GM21447 (cell line): ENCODE results near the gene RASA3.

Experiments
- ATAC-seq: cut with Tn5 transposase; IDR thresholded peaks from one replicate; pipeline ENCODE4 v1.9.1; 2021; ENCODE audit not compliant: unreplicated experiment

The RASA3 gene

DNA sequence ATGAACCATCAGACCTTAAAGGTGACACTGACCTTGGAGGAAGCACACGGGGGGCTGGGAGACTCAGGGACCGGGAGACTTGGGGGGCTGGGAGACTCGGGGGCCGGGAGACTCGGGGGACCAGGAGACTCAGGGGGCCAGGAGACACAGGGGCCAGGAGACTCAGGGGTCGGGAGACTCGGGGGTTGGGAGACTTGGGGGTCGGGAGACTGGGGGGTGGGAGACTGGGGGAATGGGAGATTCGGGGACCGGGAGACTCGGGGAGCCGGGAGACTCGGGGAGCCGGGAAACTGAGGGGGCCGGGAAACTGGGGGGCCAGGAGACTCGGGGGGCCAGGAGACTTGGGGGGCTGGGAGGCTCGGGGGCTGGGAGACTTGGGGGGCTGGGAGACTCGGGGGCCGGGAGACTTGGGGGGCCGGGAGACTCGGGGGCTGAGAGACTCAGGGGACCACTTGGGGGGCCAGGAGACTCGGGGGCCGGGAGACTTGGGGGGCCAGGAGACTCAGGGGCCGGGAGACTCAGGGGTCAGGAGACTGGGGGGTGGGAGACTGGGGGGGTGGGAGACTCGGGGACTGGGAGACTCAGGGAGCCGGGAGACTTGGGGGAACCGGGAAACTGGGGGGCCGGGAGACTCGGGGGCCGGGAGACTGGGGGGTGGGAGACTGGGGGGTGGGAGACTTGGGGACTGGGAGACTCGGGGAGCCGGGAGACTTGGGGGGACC is 62.9 kb downstream of the RASA3 start:
- no peak for ATAC-seq

DNA sequence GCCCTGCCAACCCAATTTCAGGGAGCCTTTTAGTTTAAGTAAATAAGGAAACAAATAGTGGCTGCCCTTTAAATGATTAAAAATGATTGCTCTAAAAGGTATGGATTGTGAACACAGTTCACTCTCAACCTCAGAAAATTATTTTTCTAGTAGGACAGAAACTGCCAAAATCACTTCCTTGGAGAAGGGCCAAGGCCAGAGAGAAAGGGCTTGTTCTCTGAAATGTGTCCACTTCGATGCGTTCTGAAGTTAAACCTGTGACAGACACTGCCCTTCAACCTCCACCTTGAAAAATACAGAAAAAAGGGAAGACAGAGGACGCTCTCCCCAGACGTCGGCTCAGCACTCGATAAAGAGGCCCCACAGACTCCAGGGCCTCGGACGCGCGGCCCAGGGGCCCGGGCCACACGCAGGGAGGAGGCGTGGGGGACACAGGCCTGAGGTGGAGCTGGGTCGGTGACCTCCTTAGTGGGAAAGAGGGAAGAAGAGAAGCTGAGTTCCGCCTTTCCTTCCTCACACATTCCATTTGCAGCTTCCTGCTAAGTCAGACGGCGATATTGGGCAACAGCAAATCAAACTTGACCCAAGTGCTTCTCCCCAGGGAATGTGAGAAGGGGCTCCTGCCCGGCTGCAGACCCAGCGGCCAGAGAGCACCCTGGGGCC is 63.6 kb downstream of the RASA3 start:
- ATAC-seq, result no peak

DNA sequence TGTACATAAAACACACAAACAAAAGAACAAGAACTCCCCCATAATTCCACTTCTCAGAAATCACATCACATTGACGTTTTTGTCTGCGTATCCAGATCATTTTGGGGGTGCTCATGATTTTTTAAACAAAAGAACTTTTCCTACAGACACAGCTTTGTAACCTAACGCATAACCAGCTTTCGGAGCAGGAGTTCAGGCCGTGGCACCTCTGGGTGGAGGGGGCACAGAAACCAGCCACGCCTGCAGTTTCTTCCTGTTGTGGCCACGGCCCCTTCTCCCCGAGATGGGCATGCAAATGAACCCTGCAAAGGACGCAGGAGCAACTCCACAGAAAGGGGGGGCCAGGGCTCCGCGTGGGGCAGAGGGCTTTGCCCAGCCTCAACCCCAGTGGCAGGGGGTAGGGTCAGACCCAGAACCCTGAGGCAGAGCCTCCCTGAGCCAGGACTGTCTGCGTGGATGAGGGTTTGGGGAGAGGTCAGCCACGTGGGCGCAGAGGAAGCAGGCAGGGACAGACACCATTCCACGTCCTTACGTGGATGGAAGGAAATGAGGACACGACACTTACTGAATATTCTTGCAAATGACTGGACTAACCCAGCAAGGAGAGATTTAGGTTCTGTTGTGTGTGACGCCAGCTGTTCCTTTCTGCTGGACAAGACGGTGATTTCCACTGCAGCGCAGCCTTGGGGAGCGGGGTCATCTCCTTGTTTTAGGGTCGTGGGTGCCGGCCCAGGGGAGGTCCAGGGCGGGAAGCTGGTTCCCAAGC is 64.4 kb downstream of the RASA3 start:
- peak; percentile 35 for ATAC-seq

DNA sequence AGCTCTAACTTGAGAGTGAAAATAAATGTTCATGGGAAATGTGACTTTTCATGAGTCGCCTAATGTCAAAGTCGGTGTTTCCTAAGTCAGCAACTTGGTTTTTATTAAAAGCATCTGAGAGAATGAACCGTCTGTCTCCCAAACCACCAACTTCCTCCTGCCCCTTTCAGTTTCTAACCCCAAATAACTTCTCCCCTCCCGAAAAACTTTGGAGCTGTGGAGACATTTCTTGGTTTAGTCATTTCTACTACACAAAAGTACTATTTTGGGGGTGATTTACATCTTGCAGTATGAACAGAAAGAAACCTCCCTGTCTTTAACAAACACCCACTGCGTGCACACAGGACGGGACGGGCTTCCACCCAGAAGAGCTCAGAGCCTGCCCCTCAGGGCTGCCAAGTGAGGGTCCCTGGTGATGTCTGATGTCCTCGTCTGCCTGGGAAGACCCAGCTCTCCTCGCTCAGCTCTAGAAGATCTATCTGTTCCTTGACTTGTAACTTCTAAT is 65.0 kb downstream of the RASA3 start:
- peak; percentile 67 for ATAC-seq

DNA sequence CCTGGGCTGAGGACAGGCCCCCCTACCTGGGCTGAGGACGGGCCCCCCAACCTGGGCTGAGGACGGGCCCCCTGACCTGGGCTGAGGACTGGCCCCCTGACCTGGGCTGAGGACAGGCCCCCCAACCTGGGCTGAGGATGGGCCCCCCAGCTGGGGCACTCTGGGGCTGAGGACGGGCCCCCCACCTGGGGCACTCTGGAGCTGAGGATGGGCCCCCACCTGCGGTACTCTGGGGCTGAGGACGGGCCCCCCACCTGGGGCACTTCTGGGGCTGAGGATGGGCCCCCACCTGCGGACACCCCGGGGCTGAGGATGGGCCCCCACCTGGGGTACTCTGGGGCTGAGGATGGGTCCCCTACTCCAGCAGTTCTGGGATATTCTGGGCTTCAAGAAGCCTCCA is 65.5 kb downstream of the RASA3 start:
- no peak for ATAC-seq

DNA sequence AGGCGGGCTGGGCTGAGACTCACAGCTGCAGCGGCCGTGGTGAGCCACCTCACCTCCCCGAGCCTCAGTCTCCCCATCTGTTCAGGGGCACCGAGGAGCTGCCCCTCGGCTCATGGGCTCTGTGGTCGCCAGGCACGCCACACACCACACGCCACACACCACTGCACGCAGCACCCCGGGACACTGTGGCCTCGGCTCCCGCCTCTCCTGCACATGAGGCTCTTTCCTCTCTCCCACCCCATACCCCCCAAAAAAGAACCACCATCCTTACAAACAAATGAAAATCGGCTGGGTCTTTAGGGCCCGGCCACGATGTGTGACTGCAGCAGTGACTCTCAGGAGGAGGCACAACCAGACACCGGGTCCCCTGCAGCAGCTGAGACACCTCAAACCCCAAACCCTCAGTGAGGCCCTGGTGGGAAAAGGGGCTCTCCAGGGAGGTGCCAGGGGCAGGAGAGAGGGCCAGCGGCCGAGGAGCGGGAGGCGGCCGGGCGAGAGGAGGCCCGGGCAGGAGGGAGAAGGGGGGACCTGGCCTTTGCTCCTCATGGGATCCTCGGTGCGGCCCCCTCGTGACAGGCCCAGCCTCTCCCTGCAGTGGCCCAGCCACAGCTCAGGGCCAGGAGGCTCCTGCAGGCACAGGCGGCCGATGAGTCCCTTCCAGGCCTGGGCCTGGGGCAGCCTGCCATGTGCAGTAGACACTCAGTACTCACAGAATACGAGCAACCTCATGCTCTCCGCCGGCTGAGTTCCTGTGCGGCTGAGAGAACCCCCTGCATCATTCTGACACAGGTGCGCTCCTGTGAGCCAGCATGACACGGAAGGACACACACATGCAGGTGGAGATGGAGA is 66.3 kb downstream of the RASA3 start:
- ATAC-seq, result no peak

DNA sequence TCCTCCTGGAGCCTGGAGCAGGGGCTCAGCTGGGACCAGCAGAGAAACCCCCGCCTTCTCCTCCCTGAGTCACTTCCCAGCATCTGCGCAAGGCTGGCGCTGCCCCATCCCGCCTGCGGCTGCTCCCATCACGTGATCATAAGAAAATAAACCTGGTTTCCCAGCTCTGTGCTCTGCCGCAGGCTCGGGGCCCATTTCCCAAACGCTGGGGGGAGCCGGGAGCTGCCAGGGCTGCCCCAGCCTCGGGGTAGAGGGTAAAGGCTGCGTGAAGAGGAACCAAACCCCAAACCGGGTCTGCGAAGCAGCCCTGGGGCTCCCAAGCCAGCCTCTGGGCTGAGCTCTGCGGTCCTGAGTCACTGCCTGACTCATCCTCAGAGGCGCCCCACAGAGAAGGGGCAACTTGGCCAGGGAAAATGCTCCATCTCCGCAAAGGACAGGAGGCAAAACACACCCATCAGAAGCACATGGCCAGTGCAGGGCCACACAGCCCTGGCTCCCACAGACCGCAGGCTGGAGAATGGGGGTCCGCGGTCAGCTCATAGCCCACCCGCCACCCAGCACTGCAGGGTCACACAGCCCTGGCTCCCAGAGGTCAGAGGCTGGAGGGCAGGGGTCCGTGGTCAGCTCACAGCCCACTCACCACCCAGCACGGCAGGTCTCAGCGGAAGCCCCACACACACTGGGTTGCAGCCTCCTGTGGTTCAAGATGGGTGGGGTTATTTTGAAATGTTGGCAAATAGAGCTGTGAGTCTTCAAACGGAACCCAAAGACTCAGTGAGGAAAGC is 67.1 kb downstream of the RASA3 start:
- peak; percentile 40 for ATAC-seq

DNA sequence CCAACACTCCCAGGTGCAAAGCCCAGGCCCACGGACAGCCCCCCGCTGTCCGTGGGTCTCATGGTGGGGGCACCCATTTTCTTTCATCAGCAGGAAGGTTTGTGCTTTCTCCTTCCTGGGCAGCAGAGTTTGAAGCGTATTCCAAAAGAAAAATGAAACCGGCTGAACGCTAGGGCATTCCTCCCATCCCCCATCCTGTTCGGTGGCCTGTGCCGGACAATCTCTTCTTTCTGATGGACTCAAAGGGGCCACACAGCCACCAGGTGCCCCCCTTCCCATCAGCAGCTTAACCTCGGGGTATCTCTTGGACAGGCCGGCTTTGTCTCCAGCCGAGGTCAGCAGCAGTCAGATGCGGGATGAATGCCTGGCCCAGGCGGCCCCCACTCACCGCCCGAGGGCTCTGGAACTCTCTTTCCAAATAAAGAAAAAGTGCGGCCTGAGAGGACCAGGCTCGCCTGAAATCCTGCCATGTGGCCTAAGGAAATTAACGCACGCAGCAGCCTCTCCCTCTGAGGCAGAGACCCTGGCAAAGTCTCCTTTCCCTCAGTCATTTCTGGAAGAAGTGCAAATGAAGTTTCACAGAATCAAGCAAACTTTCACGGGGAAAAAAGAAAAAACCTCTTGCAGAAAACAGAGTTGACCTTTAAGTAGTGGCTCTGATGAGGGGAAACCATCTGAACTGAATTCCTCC is 67.8 kb downstream of the RASA3 start:
- no peak for ATAC-seq

DNA sequence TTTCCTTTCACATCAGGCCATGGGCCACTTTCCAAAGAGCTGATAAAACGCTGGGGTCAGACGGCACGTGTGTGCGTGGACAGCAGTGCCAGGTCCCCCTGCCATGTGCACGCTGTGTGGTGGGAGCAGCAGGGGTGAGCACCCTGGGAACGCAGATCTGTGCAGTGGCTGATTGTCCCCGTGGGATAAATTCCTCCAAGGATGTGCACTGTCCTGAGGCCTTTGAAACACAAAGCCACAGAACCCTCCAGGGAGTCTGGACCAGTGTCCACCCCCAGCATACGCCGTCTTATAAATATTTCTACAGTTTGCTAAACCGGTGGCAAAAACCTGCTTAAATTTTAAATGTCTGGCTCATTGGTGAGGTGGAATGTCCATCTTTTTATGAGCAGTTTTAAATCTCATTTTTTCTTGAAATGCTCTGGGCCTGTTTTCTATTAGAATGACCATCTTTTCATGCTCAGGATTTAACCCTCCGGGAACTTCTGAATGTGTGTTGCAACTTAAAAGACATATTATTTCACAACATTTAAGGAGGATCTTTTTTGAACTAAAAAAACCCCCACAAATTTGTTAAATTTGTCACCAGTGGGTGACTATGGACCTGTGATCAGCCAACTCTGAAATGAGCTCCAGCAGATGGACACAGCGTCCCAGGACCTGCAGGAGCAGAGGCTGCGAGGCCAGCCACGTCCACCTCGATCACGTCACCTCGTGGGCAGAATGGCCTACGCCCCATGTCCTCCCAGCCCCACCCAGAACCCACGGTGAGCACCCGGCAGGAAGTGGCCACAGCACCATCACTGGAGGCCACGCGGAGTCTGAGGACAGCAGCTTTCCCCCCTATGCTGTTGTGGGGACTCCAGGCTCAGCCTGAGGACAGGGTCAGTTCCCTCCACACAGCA is 68.6 kb downstream of the RASA3 start:
- ATAC-seq, result no peak

DNA sequence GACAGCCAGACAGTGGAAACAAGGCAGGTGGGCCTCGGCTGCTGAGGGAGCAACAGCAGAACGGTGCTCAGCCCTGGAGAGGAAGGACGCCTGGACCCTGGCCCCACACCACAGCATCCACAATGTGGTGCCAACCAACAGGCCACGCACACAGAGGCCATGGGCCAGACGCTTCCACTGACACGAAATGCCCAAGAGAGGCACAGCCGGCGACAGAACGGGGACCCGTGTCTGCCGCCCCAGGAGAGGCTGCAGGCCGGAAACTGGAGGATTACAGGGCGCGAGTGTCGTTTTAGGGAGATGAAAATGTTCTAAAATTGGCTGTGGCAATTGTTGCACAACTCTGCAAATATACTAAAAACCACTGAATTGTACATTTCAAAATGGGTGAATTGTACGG is 69.7 kb downstream of the RASA3 start:
- no peak for ATAC-seq

DNA sequence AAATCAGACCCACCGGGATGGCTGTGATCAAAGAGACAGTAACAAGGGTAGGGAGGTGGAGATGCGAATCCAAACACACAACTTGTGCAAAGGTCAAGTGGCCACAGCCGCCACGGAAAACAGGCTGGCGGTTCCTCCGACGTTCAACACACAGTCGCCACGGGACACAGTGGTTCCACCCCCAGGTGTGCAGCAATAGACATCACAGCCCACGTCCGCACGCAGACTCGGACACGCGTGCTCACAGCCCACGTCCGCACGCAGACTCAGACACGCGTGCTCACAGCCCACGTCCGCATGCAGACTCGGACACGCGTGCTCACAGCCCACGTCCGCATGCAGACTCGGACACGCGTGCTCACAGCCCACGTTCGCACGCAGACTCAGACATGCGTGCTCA is 70.1 kb downstream of the RASA3 start:
- ATAC-seq, result no peak

DNA sequence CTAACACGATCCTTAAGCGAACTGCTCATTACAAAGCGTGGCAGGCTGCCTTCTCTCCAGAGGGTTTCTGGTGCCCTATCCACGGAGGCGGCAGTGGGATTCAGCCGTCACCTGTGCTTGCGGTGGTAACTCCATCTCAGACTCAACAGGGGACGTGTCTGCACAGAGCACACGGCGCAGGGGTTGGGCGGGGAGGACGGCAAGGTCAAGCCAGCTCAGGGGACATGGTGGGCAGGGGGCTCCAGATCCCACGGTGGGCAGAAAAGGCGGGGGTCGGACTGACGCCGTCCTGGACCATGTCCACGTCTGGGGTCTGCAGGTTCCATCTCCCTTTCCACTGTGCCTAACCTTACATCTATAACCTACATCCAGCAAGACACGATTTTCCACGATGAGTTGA is 70.7 kb downstream of the RASA3 start:
- no peak for ATAC-seq

DNA sequence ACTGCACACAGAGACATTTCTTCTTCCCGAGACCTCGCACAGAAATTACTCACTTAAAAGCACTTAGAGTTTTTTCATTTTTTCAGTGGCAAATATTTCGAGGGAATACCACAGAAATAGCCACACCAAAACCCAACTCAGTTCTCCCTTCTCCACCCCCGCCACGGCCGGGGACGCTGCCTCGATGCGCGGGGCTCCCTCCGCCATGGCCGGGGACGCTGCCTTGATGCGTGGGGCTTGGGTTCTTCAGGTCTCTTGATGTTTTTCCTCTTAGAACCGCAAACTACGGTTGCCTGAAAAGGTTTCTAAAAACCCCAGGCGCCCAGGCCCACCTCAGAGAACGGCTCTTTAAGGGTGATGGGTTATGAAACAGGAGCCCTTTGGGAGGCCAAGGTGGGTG is 71.4 kb downstream of the RASA3 start:
- ATAC-seq, result no peak

DNA sequence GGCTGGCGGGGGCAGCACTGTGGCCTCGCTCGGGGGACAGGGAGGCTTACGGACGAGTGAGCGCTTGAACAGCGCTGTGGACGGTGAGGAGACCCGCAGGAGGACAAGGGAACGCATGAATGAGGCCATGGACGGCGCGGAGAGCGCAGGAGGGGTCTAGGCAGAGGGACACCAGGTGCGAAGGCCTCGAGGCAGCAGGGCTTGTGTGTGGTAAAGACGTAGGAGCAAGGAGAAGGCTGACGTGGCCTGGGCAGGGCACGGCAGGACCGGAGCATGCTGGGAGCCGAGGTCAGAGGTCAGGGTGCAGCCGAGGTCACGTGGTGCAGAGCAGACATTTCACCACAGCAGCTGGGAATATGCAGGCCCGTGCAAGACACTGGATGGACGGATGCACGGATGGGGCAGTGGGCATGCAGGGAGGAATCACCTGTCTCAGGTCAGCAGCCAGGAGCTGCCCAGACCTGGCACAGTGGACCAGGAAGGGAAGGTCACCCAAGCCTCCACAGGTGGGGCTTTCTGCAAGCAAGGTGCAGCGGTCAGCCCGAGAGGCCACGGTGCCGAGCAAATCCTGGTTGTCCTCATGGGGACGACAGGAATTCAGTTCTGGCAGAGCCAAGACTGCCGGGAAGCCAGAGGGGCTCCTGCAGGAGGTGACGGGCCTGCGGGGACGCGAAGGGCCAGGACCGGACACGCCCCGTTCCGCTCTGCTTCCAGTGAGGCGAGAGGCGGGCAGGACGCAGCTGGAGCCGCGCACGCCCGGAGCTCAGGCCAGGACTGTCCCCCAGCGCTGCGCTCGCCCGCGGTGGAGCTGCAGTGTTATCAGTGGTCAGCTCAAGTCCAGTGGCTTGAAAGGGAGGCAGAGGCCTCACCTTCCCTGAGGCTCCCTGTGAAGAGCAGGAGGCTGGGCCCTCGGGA is 72.2 kb downstream of the RASA3 start:
- no peak for ATAC-seq

DNA sequence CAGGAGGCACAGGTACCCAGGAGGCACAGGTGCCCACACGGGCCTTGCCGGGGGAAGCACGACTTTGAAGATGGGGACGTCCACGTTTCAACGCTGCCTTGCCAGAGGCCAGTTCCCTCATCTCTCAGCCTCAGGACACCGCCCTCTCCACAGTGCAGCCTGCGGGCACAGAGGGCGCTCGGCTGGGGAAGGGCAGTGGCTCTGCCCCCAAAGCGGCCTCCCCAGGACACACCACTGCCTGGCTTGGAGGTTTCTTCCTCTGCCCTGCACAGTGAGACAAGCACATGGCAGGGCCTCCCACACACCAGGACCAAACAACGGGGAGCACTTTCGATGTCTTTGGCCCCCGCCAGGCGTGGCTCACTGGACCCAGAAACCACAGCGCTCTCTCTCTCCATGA is 73.0 kb downstream of the RASA3 start:
- no peak for ATAC-seq

DNA sequence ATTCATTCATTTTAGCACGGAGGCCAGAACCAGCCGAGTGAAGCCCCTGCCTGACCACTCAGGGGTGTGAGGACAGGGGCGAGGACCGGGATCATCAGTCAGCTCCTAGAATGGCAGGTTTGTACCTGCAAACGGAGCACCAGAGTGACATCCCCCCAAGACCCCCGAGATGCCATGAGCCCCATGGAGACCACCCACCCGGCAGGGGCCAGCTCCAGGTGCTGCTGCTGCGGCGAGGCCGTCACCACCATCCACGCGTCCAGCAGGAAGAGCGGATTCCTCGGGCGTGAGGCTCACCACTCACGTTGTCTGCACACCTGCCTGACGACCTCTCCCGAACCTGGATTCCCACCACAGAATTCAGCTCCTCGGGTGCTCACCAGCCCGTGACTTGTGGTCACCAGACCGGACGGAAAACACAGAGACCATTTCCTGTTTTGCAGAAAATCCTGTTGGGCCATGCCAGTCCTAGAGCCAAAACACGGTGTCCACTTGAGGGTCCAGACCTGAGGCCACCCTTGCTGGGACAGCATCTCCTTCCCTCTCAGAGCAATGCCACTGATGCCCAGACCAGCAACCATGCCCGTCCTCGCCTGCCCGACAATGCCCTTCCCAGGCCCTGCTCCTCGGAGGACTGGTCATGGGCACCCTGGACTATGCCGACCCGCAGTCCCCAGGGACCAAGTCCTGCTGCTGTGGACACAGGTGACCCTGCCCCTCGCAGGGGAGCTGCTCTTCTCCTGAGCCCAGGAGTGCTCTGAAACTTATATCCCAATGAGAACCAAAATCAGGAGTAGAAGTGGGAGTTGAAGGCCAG is 74.2 kb downstream of the RASA3 start:
- ATAC-seq, result no peak
